ENCODE results near the gene HOXA13. TPM values are rescaled to one million over a fixed set of nuclear protein-coding genes. Genes with fewer than 3 reads are reported as not detected.
A peak's percentile ranks its signal among the peaks of the same experiment; 100 is the strongest.

HOXA13 gene
- total RNA-seq, 2 experiments from 2014 or later: 0.32 to 0.54 TPM

DNA sequence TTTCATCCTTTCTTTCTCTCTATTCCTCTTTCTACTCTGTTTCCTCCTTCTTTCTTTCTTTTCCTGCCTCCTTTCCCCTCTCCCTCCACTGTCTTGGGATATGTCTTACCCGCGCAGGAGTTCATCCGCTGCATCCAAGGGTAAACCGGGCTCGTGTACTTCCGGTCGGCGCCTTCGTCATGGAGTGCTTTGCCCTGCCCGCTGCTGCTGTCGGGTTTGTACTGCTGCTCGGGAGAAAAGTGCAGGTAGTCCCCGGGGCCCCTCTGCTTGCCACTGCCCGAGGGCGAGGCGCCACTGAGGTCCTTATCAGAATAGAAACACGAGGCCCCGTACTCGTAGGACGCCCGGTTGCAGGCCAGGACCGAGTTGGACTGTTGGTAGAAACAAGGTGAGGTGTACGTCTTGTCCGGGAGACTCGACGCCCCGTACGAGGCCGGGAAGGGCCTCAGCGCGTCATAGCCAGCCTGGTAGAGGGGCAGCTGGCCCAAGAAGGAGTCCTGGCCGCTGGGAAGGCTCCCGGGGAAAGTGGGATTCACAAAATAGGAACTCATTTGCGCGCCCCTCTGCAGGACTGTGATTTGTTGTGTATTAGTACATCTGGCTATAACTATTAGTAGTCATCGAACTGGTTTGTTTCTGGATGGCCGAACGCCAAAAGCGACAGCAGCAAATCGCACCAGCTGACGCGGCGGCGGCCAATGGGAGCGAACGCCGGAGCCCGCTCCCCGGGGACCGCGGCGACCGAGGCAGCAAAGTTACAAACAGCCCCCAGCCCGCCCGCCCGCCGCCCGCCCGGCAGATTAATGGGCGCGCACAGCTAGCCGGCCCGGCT, 52.5 kb downstream of the HOXA13 start, which contains the start of gene HOXA6:
Gene HOXA6, minus strand, starts transcription at position 576 of the 832 bp plus-strand sequence. Its CDS starts 25 bp downstream, at position 551.
- Histone ChIP-seq H3K4me2 (ENCODE audit: low read length) (peak within 1 kb of the TSS; percentile 94), H3K4me1 (ENCODE audit: insufficient read depth, low read length, poor library complexity, severe bottlenecking) (peaks cover 35% of the 10 kb centered on the region), H4K20me1 (ENCODE audit: insufficient read depth, low read length) (no peaks in the 10 kb centered on the region), H3K79me2 (ENCODE audit: insufficient read depth, low read depth, low read length) (peaks cover 8% of the 10 kb centered on the region; the same call in 1 of the 2 replicates), H3K9me2 (ENCODE audit: insufficient read depth, low read length) (no peaks in the 10 kb centered on the region), H2AFZ (ENCODE audit: low read length) (no peak within 1 kb of the TSS), H3K27ac (ENCODE audit: low read depth, low read length, poor library complexity, severe bottlenecking) (no peak within 1 kb of the TSS), H3K36me3 (ENCODE audit: insufficient read depth, low read length) (peaks cover 11% of the 10 kb centered on the region), H3K4me3 (ENCODE audit: low read depth, low read length, poor library complexity, severe bottlenecking) (peak within 1 kb of the TSS; percentile 75), H3K9me3 (ENCODE audit: low read length) (no peaks in the 10 kb centered on the region)
- ChIA-PET CTCF (ENCODE audit: unreplicated experiment) (interaction anchor here (0.6 kb wide), 1 partner anchor 14 kb away, joined by 3 read pairs; no protein-coding TSS in a partner anchor), POLR2A (interaction anchor here (0.8 kb wide), 1 partner anchor 299 kb away, joined by 4 read pairs; no protein-coding TSS in a partner anchor)
- intact Hi-C loops (cut with micrococcal nuclease; ENCODE audit: unreplicated experiment): no loop called here
- BruUV-seq (replicated peaks): no TSS peak
- DNase-seq (ENCODE audit: low spot score): no peak
- no peak for TF ChIP-seq CTCF (conservative IDR thresholded peaks at IDR 0.05; ENCODE audit: low read length)
- TF ChIP-seq EZH2phosphoT487 (IDR thresholded peaks at IDR 0.05; ENCODE audit: borderline replicate concordance, low read depth, low read length): no peak

- Histone ChIP-seq H3K27ac (ENCODE audit: low read depth, low read length, poor library complexity, severe bottlenecking) (no peak overlapping the region), H3K4me1 (ENCODE audit: insufficient read depth, low read length, poor library complexity, severe bottlenecking) (peaks cover 29% of the 10 kb centered on the region), H3K79me2 (ENCODE audit: insufficient read depth, low read depth, low read length) (peaks cover 8% of the 10 kb centered on the region; the same call in 1 of the 2 replicates), H3K9me3 (ENCODE audit: low read length) (no peaks in the 10 kb centered on the region), H2AFZ (ENCODE audit: low read length) (no peak overlapping the region), H4K20me1 (ENCODE audit: insufficient read depth, low read length) (no peaks in the 10 kb centered on the region), H3K4me3 (ENCODE audit: low read depth, low read length, poor library complexity, severe bottlenecking) (no peak overlapping the region), H3K4me2 (ENCODE audit: low read length) (peak overlapping the region; percentile 94; the same call in 1 of the 2 replicates), H3K36me3 (ENCODE audit: insufficient read depth, low read length) (peaks cover 11% of the 10 kb centered on the region), H3K9me2 (ENCODE audit: insufficient read depth, low read length) (no peaks in the 10 kb centered on the region)
- ChIA-PET CTCF (ENCODE audit: unreplicated experiment) (interaction anchor here (0.6 kb wide), 1 partner anchor 15 kb away, joined by 3 read pairs; no protein-coding TSS in a partner anchor), POLR2A (interaction anchor here (0.8 kb wide), 1 partner anchor 298 kb away, joined by 4 read pairs; no protein-coding TSS in a partner anchor)
- BruUV-seq (replicated peaks): no TSS peak
- intact Hi-C loops (cut with micrococcal nuclease; ENCODE audit: unreplicated experiment): no loop called here
- no peak for TF ChIP-seq CTCF (conservative IDR thresholded peaks at IDR 0.05; ENCODE audit: low read length)
- no peak for TF ChIP-seq EZH2phosphoT487 (IDR thresholded peaks at IDR 0.05; ENCODE audit: borderline replicate concordance, low read depth, low read length)
- no peak for DNase-seq (ENCODE audit: low spot score)
Observed at GRCh38 chr7:27146491-27147198, 53.2 kb downstream of the HOXA13 start.

Data from OCI-LY7 (cell line).